ENCODE results near the gene NOG. TPM values are rescaled to one million over a fixed set of nuclear protein-coding genes. Genes with fewer than 3 reads are reported as not detected.

NOG gene
- total and polyA plus RNA-seq, 2 donors (not counting 3 experiments of a cell fraction or from before 2014, with no cell fraction given): 0.63 to 2.3 TPM

DNA sequence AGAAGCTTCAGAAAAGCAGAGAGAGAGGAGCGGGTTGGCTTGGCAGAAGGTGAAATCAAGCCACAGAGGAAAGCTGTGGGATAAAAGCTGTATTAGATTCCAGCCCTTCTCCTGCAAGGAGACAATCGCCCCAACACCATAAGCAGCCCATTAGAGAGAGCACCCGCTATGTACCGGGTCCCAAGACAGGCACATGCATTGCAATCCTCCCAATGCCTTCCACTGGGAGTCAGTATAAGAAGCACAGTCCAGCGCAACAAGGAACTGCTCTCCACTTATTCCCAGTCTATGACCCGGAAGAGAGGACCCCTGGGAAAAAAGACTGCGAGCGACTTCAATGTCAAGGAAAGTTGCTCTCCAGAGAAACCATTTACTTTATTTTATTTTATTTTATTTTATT, 43.8 kb downstream of the NOG start:
- Histone ChIP-seq H3K27me3 (ENCODE audit: control insufficient read depth in 2 of 2, insufficient read depth in 2 of 2, low read length in 2 of 2) (no peaks in the 10 kb centered on the region), H3K4me2 (ENCODE audit: insufficient read depth, low read length) (no peak overlapping the region), H3K4me1 (ENCODE audit: control insufficient read depth, extremely low read depth, insufficient read depth, low read length) (no peaks in the 10 kb centered on the region), H3K79me2 (ENCODE audit: control insufficient read depth, insufficient read depth, low read length) (no peaks in the 10 kb centered on the region), H3K9me3 (replicated peaks; ENCODE audit: control insufficient read depth, insufficient read depth, low read length) (no peaks in the 10 kb centered on the region), H3K9me1 (replicated peaks; ENCODE audit: control insufficient read depth, extremely low read depth, insufficient read depth, low read length) (no peaks in the 10 kb centered on the region), H3K36me3 (ENCODE audit: control insufficient read depth in 2 of 2, extremely low read depth in 1 of 2, insufficient read depth in 2 of 2, low read length in 2 of 2) (no peaks in the 10 kb centered on the region), H3K9ac (replicated peaks; ENCODE audit: extremely low read depth, insufficient read depth, low read length) (no peak overlapping the region), H4K20me1 (replicated peaks; ENCODE audit: control insufficient read depth, extremely low read depth, insufficient read depth, low read length) (no peaks in the 10 kb centered on the region), H3K4me3 (replicated peaks in 1 of 3; ENCODE audit: insufficient read depth in 1 of 3, low read depth in 1 of 3, low read length in 3 of 3) (no peak overlapping the region), H2AFZ (ENCODE audit: low read depth, low read length) (no peak overlapping the region), H3K27ac (ENCODE audit: insufficient read depth, low read depth, low read length) (no peak overlapping the region)
- CTCF ChIA-PET: interaction anchor here (1.0 to 1.3 kb wide), 5 partner anchors 8 to 78 kb away, joined by 3 to 5 read pairs (median 3); no protein-coding TSS in a partner anchor
- dilution Hi-C loops (cut with MboI; ENCODE audit: extremely low pct_ligation_motif_present, low sequenced_read_pairs) (no loop called here), intact Hi-C loops (cut with micrococcal nuclease) (no loop called here)
- DNase-seq (ENCODE audit: low read depth, low spot score) (no peak), FAIRE-seq (no peak)
- TF ChIP-seq POLR2A (IDR thresholded peaks at IDR 0.05; ENCODE audit: low read depth, low read length) (no peak), GATA2 (IDR thresholded peaks at IDR 0.05; ENCODE audit: insufficient read depth, insufficient read length, low read depth, low read length) (no peak), EZH2 (IDR thresholded peaks at IDR 0.05; ENCODE audit: borderline replicate concordance, low read depth, low read length, severe bottlenecking) (no peak), MYC (IDR thresholded peaks at IDR 0.05; ENCODE audit: low read depth, low read length) (no peak), POLR2AphosphoS5 (IDR thresholded peaks at IDR 0.05; ENCODE audit: insufficient read depth, low read depth, low read length) (no peak), CTCF (IDR thresholded peaks at IDR 0.05; ENCODE audit: extremely low read depth in 1 of 2, insufficient read depth in 1 of 2, low read depth in 1 of 2, low read length in 2 of 2) (no peak), JUN (IDR thresholded peaks at IDR 0.05; ENCODE audit: borderline replicate concordance, insufficient read depth, insufficient read length, low read depth) (no peak), FOS (IDR thresholded peaks at IDR 0.05; ENCODE audit: borderline replicate concordance, insufficient read depth, low read length) (no peak)
- TF ChIP-seq, protein P1, sequence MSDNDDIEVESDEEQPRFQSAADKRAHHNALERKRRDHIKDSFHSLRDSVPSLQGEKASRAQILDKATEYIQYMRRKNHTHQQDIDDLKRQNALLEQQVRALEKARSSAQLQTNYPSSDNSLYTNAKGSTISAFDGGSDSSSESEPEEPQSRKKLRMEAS (IDR thresholded peaks at IDR 0.05; ENCODE audit: insufficient read depth, insufficient read length): no peak
- BruUV-seq (replicated peaks): no TSS peak
- POLR2A ChIA-PET: no interaction called here

Data from endothelial cell of umbilical vein (primary cell).